Measurements from ENCODE around the gene ING1.
"Not testable (repeated sequence)": the region's sequence is repeated elsewhere in the genome, so short reads cannot be mapped to it uniquely, and the experiment has no call there.

ING1 gene

DNA sequence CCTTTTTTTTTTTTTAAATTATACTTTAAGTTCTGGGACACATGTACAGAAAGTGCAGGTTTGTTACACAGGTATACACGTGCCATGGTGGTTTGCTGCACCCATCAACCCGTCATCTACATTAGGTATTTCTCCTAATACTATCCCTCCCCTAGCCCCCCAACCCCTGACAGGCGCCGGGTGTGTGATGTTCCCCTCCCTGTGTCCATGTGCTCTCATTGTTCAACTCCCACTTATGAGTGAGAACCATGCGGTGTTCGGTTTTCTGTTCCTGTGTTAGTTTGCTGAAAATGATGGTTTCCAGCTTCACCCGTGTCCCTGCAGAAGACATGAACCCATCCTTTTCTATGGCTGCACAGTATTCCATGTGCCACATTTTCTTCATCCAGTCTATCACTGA lies 17.7 kb upstream of the ING1 start:
- not testable (repeated sequence) for DNase-seq (ENCODE audit: low spot score)

DNA sequence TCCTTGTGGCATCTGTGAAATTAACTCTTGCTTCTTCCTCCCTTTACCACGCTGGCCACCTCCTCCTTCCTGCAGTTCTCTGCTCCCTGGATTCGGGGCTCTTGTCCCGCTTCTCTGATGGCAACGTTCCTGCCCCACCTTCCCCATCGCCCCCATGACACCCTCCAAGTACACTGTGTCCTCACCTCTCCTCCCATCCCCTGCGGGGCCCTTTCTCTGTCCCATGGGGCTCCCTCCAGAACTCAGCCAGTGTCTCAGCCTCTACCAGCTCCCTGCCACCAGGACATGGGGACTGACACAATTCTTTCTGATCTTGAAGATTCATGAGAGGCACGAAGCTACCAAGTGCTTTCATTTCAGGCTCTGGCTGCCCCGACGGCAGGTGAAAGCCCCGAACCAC lies 16.7 kb upstream of the ING1 start:
- DNase-seq (ENCODE audit: low spot score) = no peak

DNA sequence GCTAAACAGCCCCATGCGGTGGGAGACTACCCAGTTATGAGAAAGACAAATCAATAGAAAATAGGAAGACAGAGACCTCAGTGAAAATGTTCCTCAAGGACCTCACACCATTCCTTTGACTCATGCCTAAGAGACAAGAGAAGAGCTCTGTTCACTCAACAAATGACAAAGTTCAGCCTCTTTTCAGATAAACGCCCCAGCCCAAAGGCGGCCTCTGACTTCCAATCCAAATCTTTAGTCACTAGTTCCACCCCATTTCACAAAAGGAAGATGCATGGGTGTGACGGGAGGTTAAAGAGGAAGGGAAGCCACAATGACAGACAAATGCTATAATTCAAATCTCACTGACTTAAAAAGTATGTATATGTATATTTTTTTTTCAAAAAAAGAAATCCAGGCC lies 15.7 kb upstream of the ING1 start:
- DNase-seq (ENCODE audit: low spot score) = no peak

DNA sequence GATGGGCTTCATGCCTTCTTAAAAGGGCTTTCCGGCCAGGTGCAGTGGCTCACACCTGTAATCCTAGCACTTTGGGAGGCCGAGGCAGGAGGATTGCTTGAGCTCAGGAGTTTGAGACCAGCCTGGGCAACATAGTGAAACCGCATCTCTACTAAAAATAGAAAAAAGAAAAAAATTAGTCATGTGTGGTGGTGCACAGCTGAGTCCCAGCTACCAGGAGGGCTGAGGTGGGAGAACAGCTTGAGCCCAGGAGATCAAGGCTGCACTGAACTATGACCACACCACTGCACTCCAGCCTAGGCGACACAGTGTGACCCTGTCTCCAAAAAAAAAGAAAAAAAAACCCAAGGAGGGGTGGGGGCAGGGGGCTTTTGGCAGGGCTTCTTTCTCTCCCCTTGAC lies 14.8 kb upstream of the ING1 start:
- no peak for DNase-seq (ENCODE audit: low spot score)

DNA sequence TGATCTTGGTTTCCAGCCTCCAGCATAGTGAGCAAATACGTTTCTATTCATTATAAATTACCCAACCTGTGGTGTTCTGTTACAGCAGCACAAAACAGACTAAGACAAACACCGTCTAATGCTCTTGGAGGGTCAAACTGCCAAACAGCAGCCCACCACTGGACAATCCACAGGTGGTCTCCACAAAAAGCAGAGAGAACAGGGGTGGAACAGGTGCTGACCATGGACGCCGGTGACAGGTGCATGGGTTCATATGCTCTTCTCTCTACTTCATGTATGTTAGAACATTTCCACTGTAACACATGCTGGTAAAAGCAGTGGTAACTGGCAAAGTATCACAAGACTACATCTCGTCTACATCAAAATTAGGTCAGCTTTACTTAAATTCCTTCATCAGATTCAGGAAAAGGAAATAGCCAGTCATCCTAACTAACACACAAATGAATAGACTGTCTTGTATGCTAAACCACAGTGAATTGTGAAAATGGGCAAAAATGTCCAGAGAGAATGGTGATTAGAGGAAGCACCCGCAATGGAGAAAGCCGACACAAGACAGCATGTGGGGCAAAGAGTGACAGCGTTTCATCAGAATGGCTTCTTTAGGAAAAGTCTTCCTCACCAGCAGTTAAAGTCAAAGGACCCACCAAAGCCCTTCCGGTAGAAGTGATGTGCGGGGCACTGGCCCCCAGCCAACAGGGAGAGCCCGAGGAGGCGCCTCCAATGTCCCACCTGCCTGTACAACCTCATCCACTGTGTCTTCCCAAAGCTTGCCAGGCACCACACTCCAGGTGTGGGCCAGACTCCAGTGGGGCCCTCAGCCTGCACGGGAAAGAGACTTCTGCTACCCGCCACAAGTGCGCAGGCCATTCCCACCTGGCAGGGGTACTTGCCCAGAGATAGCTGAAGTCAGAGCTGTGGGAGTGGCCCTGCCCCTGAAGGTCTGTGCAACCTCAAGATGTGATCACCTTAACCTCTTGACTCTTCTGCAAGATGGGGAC lies 14.1 kb upstream of the ING1 start:
- DNase-seq (ENCODE audit: low spot score) = no peak

DNA sequence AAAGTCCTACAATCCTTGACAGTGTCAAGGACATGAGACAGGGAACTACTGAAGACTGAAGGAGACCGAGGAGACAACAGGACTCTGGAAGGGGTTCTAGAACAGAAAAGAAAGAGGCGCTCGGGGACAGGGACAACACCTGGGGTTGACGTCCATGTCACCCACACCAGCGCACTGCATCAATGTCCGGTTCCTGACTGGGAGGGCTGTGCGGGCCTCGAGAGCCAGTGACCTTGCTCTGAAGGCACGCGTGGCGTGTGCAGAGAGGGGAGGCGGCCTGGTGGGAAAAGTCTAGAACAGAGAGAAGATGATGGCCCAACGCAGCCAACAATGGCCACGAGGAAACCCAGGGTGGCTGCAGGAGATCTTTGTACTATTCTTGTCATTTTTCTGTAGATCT lies 13.3 kb upstream of the ING1 start:
- DNase-seq (ENCODE audit: low spot score) = no peak

DNA sequence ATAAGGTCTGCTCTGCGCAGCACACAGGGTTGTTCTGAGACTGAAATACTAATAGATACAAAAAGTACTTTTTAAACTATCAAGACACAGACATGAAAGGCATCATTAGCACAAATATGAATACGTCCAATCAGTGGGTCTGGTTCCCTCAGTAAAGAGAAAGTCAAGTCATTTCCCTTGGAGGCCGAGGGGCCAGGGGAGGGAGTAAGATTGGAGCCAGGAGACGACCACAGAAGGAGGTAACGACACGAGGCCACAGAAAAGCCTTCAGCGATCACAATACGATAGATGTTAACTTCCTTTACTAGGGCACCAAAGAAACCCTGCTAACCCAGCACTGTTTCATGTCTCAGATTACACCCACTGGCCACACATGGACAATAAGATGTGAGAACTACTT lies 12.9 kb upstream of the ING1 start:
- DNase-seq (ENCODE audit: low spot score) = no peak

DNA sequence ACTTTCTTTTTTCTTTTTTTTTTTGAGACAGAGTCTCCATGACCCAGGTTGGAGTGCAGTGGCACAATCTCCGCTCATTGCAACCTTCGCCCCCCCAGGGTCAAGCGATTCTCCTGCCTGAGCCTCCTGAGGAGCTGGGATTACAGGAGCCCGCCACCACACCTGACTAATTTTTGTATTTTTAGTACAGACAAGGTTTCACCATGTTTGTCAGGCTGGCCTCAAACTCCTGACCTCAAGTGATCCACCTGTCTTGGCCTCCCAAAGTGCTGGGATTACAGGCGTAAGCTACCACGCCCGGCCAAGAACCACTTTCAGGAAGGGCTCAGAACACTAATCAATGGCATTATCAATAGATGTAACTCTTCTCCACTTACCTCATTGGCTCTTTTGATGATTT lies 12.4 kb upstream of the ING1 start:
- DNase-seq (ENCODE audit: low spot score) = not testable (repeated sequence)

DNA sequence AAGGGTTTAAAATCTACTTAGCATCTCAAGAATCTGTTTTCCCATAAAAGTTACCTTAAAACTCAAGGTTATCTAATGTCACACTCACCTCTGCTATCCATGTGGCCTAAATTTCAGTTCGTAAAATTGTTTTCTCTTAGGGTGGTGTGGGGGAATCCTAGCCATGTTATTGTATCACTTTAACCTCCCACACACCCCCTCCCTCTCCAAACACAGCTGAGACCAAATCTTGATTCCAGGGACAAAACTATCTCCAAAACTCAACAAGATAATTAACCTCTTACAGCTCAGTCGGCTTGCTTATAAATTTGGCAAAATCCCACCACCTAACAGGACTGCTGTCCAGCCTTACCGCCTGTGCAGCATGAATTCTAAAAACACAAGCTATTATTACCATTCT lies 11.4 kb upstream of the ING1 start:
- DNase-seq (ENCODE audit: low spot score) = no peak

DNA sequence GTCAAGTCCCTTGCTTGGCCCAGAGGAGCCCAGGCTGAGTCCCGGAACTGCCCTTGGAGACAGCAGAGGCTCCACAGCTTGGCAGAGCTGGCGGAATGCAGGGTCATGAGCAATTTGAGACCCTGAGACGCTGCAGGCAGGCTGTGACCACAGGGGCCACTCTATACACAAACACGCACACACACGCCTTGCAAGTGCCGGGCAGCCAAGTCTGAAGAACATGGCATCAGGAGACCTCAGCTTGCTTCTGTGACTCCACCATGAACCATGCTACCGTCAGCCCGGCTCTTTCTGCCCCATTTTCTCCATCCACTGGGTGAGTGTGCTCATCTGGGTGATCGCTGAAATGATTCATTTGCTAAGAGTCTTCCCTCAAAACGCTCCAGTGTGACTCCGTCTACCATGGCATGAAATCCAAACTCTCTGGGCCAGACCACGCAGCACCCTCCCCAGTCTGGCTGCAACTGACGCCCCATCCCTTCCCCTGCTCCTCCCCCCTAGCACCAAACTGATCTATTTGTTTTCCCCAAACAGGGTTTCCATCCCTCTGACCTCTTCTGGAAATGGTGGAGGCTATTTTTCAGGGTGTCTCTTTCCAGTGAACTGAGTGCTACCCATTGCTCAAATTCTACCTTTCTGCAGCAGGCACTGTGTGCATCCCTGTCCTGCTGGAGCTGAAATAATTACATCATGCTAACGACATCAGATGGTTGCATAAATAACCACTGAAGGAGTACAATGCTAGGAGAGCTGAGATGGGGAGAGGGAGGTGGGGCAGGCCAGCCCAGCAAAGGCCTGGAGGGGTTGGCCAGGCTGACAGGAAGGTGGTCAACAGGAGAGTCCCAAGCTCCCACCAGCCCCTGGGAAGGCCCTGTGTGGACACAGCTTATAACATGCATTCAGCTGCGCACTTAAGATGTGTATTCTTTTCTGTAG lies 10.6 kb upstream of the ING1 start:
- DNase-seq (ENCODE audit: low spot score) = no peak

DNA sequence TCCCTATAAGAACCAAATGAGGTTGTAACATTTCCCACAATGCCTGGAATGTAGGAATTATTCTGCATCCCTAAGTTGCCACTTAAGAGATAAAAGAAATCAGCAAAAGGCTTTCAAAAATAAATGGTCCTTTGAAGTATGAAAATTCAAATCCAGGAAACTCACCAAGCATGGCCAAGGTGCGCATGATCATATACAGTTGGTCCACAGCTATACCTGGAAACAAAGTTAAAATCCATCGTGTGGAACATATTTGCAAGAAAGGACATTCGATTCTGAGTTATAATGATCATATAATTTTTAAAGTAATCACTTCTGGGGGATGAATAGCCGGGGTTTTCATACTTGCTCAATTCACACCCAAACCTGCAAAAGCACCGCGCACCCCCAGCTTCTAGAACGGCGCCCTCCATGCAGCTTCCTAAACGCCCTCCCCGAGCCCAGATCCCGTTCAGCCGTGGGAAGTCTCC lies 8.1 kb upstream of the ING1 start:
- no peak for DNase-seq (ENCODE audit: low spot score)

DNA sequence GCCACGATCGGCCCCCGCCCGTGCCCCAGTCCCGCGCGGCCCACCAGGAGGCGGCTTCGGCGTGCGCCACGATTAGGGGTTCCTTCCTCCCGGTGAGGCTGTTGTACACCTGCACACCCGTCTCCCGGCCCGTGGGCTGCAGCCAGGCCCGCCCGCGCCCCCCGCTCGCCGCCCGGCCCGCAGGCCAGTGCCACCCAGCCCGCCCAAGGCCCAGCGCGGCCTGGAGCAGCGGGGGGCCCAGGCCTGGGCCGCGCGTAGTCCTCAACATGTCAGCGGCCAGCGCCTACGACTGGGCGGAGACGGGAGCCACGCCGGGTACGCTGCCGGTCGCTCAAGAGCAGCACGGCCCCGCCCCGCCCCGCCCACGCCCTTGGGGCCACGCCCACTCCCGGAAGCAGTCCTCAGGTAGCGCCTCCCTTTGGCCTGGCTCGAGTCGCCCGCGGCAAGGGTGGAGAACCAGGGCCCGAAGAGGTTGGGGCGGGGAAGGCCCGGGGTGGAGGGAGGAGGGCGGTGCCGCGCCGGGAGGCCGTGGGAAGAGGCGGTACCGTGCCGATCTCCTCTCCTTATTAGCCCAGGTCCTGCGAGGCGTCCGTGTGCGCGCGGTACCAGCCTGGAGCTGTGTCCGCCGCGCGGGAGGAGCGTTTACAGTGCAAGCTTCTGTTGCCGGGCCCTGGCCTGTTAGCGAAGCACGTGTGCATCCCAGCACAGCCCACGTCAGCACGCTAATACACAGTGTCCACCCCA lies 7.5 kb upstream of the ING1 start, which contains the start of gene CARS2:
TSS of gene CARS2 (minus strand) at position 291 of the 744 bp plus-strand sequence. CDS start at position 268, 23 bp downstream.
- DNase-seq (ENCODE audit: low spot score) = peak; percentile 95

DNA sequence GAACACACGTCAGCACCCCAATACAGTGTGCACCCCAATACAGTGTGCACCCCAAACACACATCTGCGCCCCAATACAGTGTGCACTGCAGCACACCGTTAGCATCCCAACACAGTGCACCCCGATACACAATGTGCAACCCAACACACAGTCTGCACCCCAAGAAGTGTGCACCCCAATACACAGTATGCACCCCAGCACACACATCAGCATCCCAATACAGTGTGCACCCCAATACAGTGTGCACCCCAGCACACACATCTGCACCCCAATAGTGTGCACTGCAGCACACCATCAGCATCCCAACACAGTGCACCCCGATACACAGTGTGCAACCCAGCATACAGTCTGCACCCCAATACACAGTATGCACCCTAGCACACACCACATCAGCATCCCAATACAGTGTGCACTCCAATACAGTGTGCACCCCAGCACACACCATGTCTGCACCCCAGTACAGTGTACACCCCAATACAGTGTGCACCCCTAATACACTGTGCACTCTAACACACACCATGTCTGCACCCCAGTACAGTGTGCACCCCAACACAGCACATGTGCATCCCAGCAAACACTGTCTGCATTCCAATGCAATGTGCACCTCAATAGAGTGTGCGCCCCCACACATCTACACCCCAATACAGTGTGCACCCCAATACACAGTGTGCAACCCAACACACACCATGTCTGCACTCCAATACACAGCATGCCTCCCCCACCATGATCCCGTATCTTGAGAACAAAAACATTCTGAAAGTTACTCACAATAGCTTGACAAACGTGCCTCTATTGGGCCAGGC lies 6.7 kb upstream of the ING1 start:
- no peak for DNase-seq (ENCODE audit: low spot score)

DNA sequence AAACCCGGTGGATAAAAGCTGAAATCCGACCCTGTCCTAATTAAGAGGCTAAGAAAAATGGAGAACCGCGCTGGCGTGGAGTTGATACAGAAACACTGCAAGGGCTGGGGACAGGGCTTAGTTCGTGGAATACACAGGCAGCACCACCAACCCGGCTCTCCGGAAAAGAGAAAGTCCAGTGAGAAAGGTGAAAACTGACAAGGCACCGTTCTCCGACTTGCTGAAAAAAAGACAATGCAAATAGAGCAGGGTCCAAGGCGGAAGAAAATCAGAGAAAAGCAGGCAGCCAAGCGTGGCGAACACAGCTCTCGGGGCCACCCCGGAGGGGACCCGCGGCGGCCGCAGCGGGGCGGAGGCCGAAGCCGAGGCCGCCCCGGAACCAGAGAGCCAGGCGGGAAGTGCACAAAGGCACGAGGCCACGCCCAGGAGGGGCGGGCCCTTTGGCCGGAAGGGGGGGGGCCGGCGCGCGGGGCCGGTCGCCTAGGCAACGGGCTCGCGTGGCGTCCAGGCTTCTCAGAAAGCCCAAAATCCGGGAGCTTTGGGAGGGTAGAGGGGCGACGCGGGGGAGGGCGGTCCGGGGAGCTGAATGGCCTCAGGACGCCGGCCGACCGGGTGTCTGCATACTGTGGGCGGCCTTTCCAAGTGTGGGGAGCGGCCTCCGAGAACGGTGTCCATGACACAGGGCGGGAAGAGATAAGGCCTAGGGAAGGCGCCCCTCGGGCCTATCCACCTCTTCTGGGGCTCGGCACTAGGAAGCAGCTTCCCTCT lies 1.2 kb upstream of the ING1 start:
- peak; percentile 82 for DNase-seq (ENCODE audit: low spot score)

DNA sequence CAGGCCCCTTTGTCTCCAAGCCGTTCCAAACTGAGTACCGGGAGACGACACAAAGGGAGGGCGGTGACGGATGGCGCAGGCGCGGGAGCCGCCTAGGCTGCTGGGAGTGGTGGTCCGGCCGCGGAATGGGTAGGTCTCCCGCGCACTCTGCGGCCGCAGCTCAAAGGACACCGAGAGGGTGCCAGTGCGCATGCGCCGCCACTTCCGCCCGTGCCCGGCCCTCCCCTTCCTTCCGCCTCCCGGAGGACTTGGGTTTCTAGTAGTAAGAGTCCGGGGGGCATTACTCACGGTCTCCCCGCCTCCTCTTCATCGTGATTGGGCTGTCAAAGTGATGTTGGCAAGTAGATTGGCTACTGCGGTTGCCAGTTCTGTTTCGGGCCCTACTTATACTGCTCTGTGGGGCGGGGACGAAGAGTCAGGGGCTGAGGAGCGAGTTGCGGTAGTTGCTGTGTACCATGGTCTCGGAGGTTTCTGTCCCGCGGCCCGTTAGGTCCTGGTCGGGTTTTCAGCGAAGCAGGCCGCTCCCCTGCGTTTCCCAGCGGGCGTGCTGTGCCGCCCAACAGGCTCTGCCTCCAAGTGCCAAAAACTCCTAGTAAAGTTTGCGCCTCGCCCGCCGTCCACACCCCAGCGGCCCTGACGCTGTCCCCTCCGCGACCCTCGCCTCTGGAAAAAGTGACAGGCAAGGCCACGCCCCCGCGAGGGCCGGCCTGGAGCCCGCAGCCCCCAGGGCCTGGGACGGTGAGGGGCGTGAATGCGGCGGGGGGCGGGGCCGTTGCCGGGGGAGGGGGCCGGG lies 455 bp upstream of the ING1 start:
- DNase-seq (ENCODE audit: low spot score) = peak; percentile 100

DNA sequence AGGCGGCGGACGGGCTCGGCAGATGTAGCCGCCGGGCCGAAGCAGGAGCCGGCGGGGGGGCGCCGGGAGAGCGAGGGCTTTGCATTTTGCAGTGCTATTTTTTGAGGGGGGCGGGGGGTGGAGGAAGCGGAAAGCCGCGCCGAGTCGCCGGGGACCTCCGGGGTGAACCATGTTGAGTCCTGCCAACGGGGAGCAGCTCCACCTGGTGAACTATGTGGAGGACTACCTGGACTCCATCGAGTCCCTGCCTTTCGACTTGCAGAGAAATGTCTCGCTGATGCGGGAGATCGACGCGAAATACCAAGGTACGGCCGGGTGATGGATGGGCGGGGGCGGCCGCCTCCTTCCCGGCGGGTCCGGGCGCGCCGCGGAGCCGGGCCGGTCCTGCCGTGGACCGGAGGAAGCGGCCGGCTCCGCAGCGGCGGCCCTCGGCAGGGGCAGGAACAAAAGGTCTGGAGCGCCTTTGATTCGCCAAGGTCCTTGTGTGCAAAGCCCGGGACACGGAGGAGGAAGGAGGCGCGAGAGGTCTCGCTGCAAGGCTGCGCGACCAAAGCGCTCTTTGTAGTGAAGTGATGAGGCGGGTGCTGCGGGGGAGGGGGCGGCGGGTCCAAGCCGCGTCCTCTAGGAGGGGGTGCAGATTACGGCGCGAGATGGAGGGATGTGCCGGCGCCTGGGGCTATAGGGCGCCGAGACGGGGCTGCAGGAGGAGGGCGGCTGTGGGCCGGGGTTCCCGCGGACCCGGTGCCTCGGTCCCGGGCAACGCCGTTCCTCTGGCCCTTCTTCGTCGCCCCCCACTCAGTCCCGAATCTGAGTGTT lies 689 bp downstream of the ING1 start:
- peak; percentile 78 for DNase-seq (ENCODE audit: low spot score)

DNA sequence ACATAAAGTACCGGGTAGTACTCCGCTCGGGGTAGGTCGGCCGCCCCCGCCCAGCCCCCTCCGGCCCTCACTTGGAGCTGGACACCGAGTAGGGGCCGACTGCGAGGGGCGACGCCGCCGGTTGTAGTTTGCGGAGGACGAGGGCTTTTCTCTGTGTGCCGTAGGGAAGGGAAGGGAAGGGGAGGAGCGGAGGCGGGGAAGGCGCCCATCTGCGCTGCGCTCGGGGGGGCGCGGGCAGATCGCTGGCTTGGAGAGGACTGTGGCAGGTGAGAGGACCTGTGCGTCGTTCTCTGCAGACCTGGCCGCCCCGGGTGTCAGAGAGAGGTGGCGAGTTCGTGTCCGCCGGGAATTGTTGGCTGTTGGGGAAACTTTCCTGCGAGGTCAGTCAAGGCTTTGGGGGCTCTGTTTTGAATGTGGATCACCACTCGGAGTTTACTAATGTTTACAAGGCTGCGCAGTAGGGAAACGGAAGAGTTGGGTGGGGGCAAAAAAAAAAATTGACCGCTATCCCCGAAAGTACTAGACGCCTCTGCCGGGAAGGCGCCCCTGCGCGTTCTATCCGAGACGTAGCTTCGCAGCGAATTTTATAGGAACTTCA lies 1.4 kb downstream of the ING1 start:
- DNase-seq (ENCODE audit: low spot score) = peak; percentile 35

Data from CD4-positive, alpha-beta T cell treated with Interleukin-2 at 100 ng/mL for 4 hours (primary cell).